ENCODE data around the gene TUBA8.

DNA sequence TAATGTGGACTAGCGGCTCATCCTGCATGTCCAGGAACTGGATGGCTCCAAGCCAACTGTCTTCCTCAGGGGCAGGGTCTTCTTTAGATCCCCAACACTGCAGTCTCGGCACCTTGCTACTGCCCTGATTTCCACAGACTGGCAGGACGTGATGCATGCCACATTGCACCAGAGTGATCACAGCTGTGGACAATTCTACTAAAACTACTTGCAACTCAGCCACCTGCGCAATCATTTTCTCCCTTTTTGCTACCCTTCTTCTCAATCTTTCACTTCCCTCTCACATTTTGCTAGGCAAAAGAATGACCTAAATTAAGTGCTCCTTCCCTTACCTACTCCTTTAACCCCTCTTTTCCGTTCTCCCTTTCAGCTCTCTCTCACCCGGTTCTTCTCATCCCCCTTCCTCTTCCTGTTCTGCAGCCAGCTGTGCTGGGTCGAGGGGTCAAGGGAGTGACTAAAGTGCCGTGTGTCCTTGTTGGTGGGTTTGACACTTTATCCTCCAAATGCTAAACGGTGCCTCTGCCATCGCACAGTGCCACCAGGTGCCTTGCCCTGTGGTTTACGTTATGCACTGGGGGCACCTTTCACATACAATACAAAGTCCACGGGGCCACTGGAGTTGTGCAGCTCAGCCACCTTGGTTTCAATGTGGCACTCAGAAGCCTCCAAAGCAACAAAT, 44.3 kb upstream of the TUBA8 start:
- no peak for TF ChIP-seq POLR2A (IDR thresholded peaks at IDR 0.05)
- TF ChIP-seq, protein P1, sequence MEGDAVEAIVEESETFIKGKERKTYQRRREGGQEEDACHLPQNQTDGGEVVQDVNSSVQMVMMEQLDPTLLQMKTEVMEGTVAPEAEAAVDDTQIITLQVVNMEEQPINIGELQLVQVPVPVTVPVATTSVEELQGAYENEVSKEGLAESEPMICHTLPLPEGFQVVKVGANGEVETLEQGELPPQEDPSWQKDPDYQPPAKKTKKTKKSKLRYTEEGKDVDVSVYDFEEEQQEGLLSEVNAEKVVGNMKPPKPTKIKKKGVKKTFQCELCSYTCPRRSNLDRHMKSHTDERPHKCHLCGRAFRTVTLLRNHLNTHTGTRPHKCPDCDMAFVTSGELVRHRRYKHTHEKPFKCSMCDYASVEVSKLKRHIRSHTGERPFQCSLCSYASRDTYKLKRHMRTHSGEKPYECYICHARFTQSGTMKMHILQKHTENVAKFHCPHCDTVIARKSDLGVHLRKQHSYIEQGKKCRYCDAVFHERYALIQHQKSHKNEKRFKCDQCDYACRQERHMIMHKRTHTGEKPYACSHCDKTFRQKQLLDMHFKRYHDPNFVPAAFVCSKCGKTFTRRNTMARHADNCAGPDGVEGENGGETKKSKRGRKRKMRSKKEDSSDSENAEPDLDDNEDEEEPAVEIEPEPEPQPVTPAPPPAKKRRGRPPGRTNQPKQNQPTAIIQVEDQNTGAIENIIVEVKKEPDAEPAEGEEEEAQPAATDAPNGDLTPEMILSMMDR (IDR thresholded peaks at IDR 0.05) = no peak

Data from testis (tissue), 2 donors.